HG03025 (cell line): ENCODE data around the gene PROK1.
"Not testable (repeated sequence)": the region's sequence is repeated elsewhere in the genome, so short reads cannot be mapped to it uniquely, and the experiment has no call there.

Experiments used
- ATAC-seq: cut with Tn5 transposase; IDR thresholded peaks from one replicate; pipeline ENCODE4 v1.9.1; 2021; ENCODE audit warnings: mild to moderate bottlenecking, moderate library complexity; ENCODE audit not compliant: unreplicated experiment, low FRiP score

The PROK1 gene

GRCh38 chr1:110450929-110451328, at the start of gene PROK1:
Gene PROK1, plus strand, starts transcription at chr1:110451149. Its CDS starts 68 bp downstream, at chr1:110451217.
- ATAC-seq: no peak

GRCh38 chr1:110403805-110404204, 47.1 kb upstream of the PROK1 start:
- no peak for ATAC-seq

- no peak for ATAC-seq
Measured at GRCh38 chr1:110404401-110404800, 46.5 kb upstream of the PROK1 start.

GRCh38 chr1:110406407-110406806, 44.5 kb upstream of the PROK1 start:
- not testable (repeated sequence) for ATAC-seq

- peak; percentile 73 for ATAC-seq
Measured at GRCh38 chr1:110407260-110408210, 43.4 kb upstream of the PROK1 start, which contains the start of gene LAMTOR5. Gene LAMTOR5, minus strand, starts transcription at chr1:110407694. Its CDS starts 74 bp downstream, at chr1:110407620.

GRCh38 chr1:110408488-110408887, 42.5 kb upstream of the PROK1 start:
- no peak for ATAC-seq

- ATAC-seq: no peak
Measured at GRCh38 chr1:110409316-110409715, 41.6 kb upstream of the PROK1 start.

GRCh38 chr1:110411173-110411735, 39.7 kb upstream of the PROK1 start:
- ATAC-seq: no peak

GRCh38 chr1:110412576-110412975, 38.4 kb upstream of the PROK1 start:
- no peak for ATAC-seq

GRCh38 chr1:110413045-110413444, 37.9 kb upstream of the PROK1 start:
- not testable (repeated sequence) for ATAC-seq

- ATAC-seq: no peak
Measured at GRCh38 chr1:110418729-110419128, 32.2 kb upstream of the PROK1 start.

GRCh38 chr1:110420023-110420662, 30.8 kb upstream of the PROK1 start:
- ATAC-seq: no peak

GRCh38 chr1:110420874-110421793, 29.8 kb upstream of the PROK1 start:
- no peak for ATAC-seq

- ATAC-seq: no peak
Measured at GRCh38 chr1:110424699-110425611, 26.0 kb upstream of the PROK1 start.

GRCh38 chr1:110425612-110426152, 25.3 kb upstream of the PROK1 start:
- ATAC-seq: no peak

GRCh38 chr1:110426854-110427253, 24.1 kb upstream of the PROK1 start:
- no peak for ATAC-seq

GRCh38 chr1:110428946-110429345, 22.0 kb upstream of the PROK1 start:
- ATAC-seq: no peak

- no peak for ATAC-seq
Measured at GRCh38 chr1:110430366-110430765, 20.6 kb upstream of the PROK1 start.

- ATAC-seq: no peak
Measured at GRCh38 chr1:110430901-110431300, 20.0 kb upstream of the PROK1 start.
